ENCODE measurements around the gene PARD3.

DNA sequence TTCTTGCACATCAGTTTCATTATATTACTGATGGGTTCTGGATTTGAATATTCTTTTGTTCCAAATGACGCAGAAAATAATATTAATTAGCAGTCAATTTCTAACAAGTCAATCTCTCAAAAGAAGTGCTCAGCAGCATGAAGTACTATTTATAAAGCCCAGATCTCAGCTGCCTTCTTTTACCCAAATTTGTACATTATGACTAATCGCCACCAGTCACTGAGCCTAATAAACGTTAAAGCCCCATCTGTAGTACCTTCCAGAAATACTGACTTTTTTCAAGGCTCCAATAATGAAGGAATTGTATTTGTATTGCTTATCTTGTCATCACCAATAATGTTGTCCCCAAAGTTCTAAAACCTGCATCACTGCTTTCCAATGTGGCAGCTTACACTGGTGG lies 540.2 kb downstream of the PARD3 start:
- TF ChIP-seq, protein P1, sequence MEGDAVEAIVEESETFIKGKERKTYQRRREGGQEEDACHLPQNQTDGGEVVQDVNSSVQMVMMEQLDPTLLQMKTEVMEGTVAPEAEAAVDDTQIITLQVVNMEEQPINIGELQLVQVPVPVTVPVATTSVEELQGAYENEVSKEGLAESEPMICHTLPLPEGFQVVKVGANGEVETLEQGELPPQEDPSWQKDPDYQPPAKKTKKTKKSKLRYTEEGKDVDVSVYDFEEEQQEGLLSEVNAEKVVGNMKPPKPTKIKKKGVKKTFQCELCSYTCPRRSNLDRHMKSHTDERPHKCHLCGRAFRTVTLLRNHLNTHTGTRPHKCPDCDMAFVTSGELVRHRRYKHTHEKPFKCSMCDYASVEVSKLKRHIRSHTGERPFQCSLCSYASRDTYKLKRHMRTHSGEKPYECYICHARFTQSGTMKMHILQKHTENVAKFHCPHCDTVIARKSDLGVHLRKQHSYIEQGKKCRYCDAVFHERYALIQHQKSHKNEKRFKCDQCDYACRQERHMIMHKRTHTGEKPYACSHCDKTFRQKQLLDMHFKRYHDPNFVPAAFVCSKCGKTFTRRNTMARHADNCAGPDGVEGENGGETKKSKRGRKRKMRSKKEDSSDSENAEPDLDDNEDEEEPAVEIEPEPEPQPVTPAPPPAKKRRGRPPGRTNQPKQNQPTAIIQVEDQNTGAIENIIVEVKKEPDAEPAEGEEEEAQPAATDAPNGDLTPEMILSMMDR (IDR thresholded peaks at IDR 0.05 in 2 of 3, conservative IDR thresholded peaks at IDR 0.05 in 1 of 3; ENCODE audit: borderline replicate concordance in 1 of 3, insufficient read depth in 1 of 3, low read depth in 2 of 3, low read length in 2 of 3) = no peak
- no peak for TF ChIP-seq EZH2 (IDR thresholded peaks at IDR 0.05)
- TF ChIP-seq JUND (IDR thresholded peaks at IDR 0.05) = no peak
- TF ChIP-seq POLR2A (IDR thresholded peaks at IDR 0.05; ENCODE audit: borderline replicate concordance, extremely low read depth, insufficient read depth, insufficient read length) = no peak
- TF ChIP-seq, protein P2, sequence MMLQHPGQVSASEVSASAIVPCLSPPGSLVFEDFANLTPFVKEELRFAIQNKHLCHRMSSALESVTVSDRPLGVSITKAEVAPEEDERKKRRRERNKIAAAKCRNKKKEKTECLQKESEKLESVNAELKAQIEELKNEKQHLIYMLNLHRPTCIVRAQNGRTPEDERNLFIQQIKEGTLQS (IDR thresholded peaks at IDR 0.05) = no peak
- TF ChIP-seq, protein P3, sequence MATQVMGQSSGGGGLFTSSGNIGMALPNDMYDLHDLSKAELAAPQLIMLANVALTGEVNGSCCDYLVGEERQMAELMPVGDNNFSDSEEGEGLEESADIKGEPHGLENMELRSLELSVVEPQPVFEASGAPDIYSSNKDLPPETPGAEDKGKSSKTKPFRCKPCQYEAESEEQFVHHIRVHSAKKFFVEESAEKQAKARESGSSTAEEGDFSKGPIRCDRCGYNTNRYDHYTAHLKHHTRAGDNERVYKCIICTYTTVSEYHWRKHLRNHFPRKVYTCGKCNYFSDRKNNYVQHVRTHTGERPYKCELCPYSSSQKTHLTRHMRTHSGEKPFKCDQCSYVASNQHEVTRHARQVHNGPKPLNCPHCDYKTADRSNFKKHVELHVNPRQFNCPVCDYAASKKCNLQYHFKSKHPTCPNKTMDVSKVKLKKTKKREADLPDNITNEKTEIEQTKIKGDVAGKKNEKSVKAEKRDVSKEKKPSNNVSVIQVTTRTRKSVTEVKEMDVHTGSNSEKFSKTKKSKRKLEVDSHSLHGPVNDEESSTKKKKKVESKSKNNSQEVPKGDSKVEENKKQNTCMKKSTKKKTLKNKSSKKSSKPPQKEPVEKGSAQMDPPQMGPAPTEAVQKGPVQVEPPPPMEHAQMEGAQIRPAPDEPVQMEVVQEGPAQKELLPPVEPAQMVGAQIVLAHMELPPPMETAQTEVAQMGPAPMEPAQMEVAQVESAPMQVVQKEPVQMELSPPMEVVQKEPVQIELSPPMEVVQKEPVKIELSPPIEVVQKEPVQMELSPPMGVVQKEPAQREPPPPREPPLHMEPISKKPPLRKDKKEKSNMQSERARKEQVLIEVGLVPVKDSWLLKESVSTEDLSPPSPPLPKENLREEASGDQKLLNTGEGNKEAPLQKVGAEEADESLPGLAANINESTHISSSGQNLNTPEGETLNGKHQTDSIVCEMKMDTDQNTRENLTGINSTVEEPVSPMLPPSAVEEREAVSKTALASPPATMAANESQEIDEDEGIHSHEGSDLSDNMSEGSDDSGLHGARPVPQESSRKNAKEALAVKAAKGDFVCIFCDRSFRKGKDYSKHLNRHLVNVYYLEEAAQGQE (IDR thresholded peaks at IDR 0.05; ENCODE audit: low read depth) = no peak
- TF ChIP-seq SP1 (IDR thresholded peaks at IDR 0.05; ENCODE audit: low read depth) = no peak

All from HCT116 (cell line).